Cardiac muscle cell (in vitro differentiated cells and primary cell): Measurements from ENCODE around the gene CGA. TPM values are rescaled to one million over a fixed set of nuclear protein-coding genes. Genes with fewer than 3 reads are reported as not detected.

Experiments used
- DNase-seq, 2 donors: peaks; one replicate each; pipeline versions ENCODE4 v3.0.0 to v3.0.0-alpha.2; 2010 to 2017; ENCODE audit warnings: low read depth in 1 of 2, low spot score in 1 of 2
- H3K27ac ChIP-seq: fragments of 200-600 bp; sonication (generic); 2 replicates; pipeline ENCODE4 v1.5.1; 2016
- H3K27me3 ChIP-seq: fragments of 200-600 bp; sonication (generic); 2 replicates; pipeline ENCODE4 v1.6.0; 2016; ENCODE audit warnings: control low read depth
- H3K36me3 ChIP-seq: fragments of 200-600 bp; sonication (generic); 2 replicates; pipeline ENCODE4 v1.5.1; 2016; ENCODE audit warnings: control low read depth
- H3K4me1 ChIP-seq: fragments of 200-600 bp; sonication (generic); 2 replicates; pipeline ENCODE4 v1.8.1; 2017; ENCODE audit warnings: low read depth, mild to moderate bottlenecking, mixed run types
- H3K4me3 ChIP-seq: fragments of 200-600 bp; sonication (generic); 2 replicates; pipeline ENCODE4 v1.5.1; 2016; ENCODE audit warnings: mild to moderate bottlenecking
- H3K9me3 ChIP-seq: fragments of 200-600 bp; sonication (generic); 2 replicates; pipeline ENCODE4 v1.5.1; 2017; ENCODE audit warnings: low read depth, mild to moderate bottlenecking, control low read depth
- polyA plus RNA-seq: library from polyadenylated mRNA; unstranded; fragments of >200 nt; fragmentation: Nextera tagmentation; extraction: Ambion mirVana; gene quantifications from 2 replicates; pipeline ENCODE4 v1.2.1, GENCODE V29; 2016
- total RNA-seq: library from RNA; depleted of rRNA; stranded (reverse); fragments of >200 nt; gene quantifications from 2 replicates; pipeline ENCODE4 v1.2.3, GENCODE V29; 2016
- TF ChIP-seq, protein P1 (sequence below): IDR thresholded peaks from 2 replicates; pipeline ENCODE4 v1.5.1; 2012; ENCODE audit warnings: low read depth, mild to moderate bottlenecking, low read length

The CGA gene
- total and polyA plus RNA-seq, 2 experiments from 2014 or later, result 1.2 TPM; not detected in 1

DNA sequence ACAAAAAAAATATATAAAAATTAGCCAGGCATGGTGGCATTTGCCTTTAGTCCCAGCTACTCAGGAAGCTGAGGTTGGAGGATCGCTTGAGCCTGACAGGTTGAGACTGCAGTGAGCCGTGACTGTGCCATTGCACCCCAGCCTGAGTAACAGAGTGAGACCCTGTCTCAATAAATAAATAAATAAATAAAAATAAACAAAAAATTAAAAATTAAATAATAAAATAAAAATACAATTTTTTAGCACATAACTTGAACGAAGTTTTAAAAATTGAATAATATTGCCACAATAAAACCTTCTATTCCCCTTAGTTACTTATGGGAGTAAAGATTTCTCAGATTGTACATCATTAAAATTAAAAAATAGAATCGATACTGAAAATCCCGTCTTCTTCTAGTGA is 29.2 kb upstream of the CGA start:
- Histone ChIP-seq H3K4me3 (no peak overlapping the region), H3K9me3 (no peaks in the 10 kb centered on the region), H3K27ac (no peak overlapping the region), H3K27me3 (no peaks in the 10 kb centered on the region), H3K36me3 (no peaks in the 10 kb centered on the region), H3K4me1 (no peaks in the 10 kb centered on the region)
- TF ChIP-seq, protein P1, sequence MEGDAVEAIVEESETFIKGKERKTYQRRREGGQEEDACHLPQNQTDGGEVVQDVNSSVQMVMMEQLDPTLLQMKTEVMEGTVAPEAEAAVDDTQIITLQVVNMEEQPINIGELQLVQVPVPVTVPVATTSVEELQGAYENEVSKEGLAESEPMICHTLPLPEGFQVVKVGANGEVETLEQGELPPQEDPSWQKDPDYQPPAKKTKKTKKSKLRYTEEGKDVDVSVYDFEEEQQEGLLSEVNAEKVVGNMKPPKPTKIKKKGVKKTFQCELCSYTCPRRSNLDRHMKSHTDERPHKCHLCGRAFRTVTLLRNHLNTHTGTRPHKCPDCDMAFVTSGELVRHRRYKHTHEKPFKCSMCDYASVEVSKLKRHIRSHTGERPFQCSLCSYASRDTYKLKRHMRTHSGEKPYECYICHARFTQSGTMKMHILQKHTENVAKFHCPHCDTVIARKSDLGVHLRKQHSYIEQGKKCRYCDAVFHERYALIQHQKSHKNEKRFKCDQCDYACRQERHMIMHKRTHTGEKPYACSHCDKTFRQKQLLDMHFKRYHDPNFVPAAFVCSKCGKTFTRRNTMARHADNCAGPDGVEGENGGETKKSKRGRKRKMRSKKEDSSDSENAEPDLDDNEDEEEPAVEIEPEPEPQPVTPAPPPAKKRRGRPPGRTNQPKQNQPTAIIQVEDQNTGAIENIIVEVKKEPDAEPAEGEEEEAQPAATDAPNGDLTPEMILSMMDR, result no peak
- no peak for DNase-seq

DNA sequence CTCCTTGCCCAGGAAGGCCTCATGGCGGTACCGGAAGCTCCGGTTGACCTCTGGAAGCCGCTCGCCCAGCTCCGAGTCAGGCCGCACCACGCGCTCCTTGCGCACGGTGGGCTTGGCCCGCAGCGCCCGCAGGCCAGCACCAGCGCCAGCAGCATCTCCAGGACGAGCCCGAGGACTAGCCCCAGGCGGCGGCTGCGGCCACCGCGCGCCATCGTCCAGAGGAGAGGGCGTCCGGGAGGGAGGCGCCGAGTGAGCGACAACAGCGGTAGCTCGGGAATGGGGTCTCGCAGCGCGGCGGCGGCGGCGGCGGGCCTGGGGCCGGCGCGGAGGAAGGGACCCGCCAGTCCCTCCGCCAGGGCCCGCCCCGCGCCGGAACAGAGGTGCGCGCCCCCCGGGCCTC is 27.6 kb upstream of the CGA start:
- Histone ChIP-seq H3K4me1 (no peaks in the 10 kb centered on the region), H3K9me3 (no peaks in the 10 kb centered on the region), H3K4me3 (no peak overlapping the region), H3K27ac (no peak overlapping the region), H3K27me3 (no peaks in the 10 kb centered on the region), H3K36me3 (no peaks in the 10 kb centered on the region)
- DNase-seq, result peak in 1 of 2 donors; percentile 2
- TF ChIP-seq, protein P1, result no peak

DNA sequence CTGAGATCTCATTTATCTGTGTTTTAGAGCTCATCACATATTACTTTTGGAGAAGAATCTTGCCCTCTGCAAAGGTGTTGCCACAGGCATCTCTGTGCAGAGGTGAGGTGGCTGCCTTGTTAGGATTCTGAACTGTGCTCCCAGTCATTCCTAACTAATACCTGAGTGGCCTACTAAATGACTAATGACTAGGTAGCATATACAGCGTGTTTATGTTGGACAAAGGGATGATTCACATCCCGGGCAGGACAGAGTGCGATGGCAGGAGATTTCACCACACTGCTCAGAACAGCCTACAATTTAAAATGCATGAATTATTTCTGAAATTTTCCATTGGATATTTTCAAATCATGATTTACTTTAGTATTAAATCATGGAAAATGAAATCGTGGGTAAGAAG is 23.1 kb upstream of the CGA start:
- TF ChIP-seq, protein P1, result no peak
- Histone ChIP-seq H3K36me3 (no peaks in the 10 kb centered on the region), H3K4me3 (no peak overlapping the region), H3K27ac (no peak overlapping the region), H3K4me1 (no peaks in the 10 kb centered on the region), H3K27me3 (no peaks in the 10 kb centered on the region), H3K9me3 (no peaks in the 10 kb centered on the region)
- no peak for DNase-seq

DNA sequence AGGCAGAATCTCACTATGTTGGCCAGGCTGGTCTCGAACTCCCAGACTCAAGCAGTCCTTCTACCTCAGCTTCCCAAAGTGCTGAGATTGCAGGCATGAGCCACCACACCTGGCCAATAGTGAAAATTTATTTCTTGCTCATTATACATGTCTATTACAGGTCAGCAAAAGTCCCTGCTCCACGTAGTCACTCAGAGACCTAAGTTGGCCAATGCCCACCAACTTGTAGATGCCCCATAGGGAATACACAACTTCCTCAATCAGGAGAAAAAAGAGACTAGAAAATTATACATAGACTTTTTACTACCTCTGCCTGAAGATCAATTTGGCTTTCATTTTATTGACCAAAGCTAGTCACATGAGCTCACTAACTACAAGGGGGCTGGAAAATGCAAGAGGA is 22.0 kb upstream of the CGA start:
- TF ChIP-seq, protein P1, result no peak
- Histone ChIP-seq H3K36me3 (no peaks in the 10 kb centered on the region), H3K9me3 (no peaks in the 10 kb centered on the region), H3K4me1 (no peaks in the 10 kb centered on the region), H3K27ac (no peak overlapping the region), H3K27me3 (no peaks in the 10 kb centered on the region), H3K4me3 (no peak overlapping the region)
- no peak for DNase-seq

DNA sequence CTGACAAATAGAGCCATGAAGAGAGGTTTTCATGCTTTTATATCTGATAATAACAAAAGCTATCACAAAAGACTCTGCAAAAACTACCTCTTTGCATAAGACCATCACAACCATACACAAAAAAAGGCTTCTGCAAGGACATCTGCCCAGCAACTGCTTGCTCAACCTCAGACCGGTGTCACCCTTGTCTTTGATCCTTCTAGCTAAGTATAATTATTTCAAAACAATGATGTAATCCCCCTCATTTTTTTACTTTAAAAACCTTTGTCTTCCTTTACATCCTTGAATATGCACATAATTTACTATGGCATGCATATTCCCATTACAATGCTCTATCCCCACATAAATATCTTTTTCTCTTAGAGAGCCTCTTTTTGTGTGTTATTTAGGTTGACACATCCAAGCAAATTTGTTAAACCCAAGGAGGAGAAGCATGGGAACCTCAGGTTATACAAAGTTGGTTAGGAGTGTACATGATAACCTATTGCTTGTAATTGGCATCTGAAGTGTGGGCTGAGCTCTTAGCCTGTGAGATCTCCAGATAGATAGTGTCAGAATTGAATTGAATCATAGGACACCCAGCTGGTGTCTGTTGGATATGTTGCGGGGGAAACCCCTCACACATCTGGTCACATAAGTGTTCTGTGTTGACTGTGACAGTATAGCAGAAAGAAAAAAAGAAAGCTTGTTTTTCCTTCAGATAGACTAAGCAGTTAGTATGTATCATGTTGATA is 20.7 kb upstream of the CGA start:
- no peaks in the 10 kb centered on the region for H3K9me3 ChIP-seq
- H3K36me3 ChIP-seq, result no peaks in the 10 kb centered on the region
- no peaks in the 10 kb centered on the region for H3K4me1 ChIP-seq
- TF ChIP-seq, protein P1, result no peak
- H3K27me3 ChIP-seq, result no peaks in the 10 kb centered on the region
- no peak overlapping the region for H3K27ac ChIP-seq
- H3K4me3 ChIP-seq, result no peak overlapping the region
- DNase-seq, result no peak
